PC-9 (cell line): ENCODE measurements around the gene JARID2.

ENCODE experiments used
- CTCF ChIP-seq: fragments of 200-600 bp; sonication (generic); conservative IDR thresholded peaks from 2 replicates; pipeline ENCODE4 v1.6.1; 2017; ENCODE audit warnings: mixed run types, antibody characterized with exemption, mild to moderate bottlenecking, moderate library complexity
- EZH2 ChIP-seq: fragments of 200-600 bp; sonication (generic); IDR thresholded peaks from 2 replicates; pipeline ENCODE4 v1.8.0; 2017; ENCODE audit warnings: antibody characterized with exemption, low read depth

GRCh38 chr6:15395087-15395486, 149.2 kb downstream of the JARID2 start:
- TF ChIP-seq CTCF, result no peak
- TF ChIP-seq EZH2, result no peak
